ENCODE data around the gene MAMSTR.
A peak's percentile ranks its signal among the peaks of the same experiment; 100 is the strongest.
"Not testable (repeated sequence)": the region's sequence is repeated elsewhere in the genome, so short reads cannot be mapped to it uniquely, and the experiment has no call there.

MAMSTR gene

DNA sequence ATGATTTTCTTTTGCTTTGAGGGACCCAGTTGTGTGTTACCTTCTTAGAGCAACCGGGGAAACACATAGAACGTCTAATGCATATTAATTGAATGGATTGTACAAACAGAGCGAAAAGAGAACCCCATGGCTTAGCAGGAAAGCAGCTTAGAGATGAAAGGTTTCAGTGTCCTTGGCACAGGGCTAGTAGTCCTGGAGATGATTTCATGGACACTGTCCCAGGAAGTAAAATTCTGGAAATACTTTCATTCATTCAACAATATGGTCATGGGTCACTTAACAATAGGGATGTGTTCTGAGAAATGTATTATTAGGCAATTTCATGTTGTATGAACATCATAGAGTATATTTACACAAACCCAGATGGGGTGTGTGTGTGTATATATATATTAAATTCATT, 33.4 kb downstream of the MAMSTR start:
- DNase-seq (ENCODE audit: low read depth in 2 of 2) = no peak

DNA sequence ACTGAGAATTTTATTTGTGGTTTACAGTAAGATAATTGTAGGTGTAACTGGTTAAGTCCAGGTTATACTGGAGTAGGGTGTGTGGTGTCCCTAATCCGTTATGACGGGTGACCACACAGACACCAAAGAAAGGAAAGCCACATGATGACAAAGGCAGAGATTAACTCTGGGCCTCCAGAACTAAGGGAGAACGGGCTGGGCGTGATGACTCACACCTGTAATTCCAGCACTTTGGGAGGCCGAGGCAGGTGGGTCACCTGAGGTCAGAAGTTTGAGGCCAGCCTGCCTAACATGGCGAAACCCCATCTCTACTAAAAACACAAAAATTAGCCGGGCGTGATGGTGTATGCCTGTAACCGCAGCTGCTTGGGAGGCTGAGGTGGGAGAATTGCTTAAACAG, 33.9 kb downstream of the MAMSTR start:
- no peak for DNase-seq (ENCODE audit: low read depth in 2 of 2)

DNA sequence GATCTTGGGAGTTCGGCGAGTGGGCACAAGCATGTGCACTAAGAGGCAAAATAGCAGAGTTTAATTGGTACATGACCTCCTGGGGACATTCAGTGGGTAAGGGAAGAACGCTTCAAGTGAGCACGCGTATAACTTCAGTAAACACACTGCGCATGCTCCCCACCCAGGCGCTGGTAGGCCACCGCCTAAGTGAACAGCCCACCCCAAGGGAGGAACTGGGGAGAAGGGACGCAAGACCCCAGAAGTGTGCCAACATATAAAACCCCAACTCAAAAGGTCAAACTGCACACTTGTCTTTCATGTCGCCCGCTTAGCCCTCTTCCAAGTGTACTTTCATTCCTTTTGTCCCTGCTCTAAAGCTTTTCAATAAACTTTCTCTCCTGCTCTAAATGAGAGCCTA, 36.2 kb downstream of the MAMSTR start:
- DNase-seq (ENCODE audit: low read depth in 2 of 2) = peak in 1 of 2 donors; percentile 20

DNA sequence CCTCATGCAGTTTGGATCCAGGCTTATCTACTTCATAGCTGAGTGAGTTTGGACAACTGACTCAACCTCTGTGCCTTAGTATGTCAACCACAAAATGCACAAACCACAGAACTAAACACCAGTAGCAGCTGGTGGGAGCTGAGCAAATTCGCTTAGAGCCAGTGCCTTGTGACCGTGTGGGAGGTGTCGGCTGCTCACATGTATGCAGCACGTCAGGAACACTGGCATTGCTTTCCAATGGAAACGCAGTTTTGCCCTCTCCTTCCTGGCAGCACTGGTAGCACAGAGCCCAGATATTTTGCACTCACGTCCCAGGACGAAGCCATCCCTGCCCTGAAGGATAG, 38.4 kb downstream of the MAMSTR start:
- DNase-seq (ENCODE audit: low read depth in 2 of 2) = no peak

DNA sequence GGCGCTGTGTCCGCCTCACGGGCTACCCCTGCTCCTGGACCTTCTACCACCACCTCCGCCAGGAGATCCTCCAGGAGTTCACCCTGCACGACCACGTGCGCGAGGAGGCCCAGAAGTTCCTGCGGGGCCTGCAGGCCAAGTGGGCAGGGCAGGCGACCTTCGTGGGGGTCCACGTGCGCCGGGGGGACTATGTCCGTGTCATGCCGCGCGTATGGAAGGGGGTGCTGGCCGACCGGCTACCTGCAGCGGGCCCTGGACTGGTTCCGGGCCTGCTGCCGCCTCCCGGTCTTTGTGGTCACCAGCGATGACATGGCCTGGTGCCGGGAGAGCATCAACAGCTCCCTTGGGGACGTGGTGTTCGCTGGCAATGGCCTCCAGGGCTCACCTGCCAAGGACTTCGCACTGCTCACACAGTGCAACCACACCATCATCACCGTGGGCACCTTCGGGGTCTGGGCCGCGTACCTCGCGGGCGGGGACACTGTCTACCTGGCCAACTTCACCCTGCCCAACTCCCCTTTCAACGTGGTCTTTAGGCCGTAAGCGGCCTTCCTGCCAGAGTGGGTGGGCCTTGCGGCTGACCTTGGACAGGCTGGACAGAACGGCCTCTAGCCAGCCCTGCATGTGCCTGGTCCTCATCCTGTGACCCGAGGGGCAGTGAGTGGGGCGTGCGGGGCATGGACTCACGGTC, 38.9 kb downstream of the MAMSTR start:
- no peak for DNase-seq (ENCODE audit: low read depth in 2 of 2)

DNA sequence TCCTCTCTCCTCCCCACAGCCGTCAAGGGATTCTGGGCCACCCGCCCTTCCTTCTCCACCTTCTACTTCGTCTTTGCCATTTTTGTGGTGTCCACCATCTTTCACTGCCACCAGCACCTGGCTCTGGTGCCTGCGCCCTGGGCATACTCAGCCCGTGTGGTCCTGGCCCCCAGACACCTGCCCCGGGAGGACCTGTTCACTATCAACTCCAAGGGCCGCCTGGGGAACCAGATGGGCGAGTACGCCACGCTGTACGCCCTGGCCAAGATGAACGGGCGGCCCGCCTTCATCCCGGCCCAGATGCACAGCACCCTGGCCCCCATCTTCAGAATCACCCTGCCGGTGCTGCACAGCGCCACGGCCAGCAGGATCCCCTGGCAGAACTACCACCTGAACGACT, 39.5 kb downstream of the MAMSTR start:
- DNase-seq (ENCODE audit: low read depth in 2 of 2) = not testable (repeated sequence)

DNA sequence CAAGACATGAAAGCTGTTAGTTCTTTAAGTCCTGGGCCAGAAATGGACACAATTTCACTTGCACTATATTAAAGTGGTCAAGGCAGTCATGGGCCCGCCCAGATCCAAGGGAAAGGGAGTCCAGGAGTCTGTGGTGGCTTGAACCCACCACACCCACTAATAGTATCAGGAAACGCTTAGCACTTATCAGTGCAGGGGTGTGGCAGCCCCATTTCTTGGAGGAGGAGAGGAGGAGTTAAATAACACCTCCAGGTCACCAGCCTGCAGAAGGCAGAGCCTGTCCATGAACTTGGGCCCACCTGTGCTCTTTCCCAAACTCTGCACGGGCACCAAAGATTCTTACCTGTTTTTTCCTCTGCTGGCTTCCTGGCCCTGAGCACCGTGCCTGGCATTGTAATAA, 41.3 kb downstream of the MAMSTR start:
- DNase-seq (ENCODE audit: low read depth in 2 of 2) = no peak

DNA sequence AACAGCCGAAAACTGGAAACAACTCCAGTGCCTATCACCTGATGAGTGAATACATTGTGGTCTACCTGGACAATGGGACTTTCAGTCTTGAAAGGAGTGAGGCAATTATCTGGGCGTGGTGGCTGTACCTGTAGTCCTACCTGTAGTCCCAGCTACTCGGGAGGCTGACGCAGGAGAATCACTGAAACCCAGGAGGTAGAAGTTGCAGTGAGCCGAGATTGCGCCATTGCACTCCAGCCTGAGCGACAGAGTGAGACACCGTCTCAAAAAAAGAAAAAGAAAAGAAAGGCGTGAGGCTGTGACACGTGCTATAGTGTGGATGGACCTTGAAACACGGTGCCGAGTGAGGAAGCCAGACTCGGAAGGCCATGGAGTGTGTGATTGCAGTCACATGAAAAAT, 42.6 kb downstream of the MAMSTR start:
- DNase-seq (ENCODE audit: low read depth in 2 of 2) = no peak

DNA sequence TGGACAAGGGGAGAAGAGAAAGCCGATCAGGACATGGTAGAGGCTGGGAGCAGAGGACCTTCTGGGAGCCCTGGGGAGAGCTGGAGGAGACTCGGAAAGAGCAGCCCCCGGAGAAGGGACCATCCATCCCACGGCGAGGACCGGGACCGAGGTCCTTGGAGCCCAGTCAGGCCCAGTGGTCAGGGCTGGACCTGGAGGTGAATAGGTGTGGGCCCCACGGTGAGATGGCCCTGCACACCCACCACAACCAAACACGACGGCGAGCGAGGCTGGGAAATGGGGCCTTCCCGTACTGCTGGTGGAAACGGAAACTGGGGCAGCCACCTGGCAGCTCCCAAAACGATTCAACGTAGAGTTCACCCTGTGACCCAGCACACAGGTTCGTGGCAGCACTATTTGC, 43.0 kb downstream of the MAMSTR start:
- no peak for DNase-seq (ENCODE audit: low read depth in 2 of 2)

DNA sequence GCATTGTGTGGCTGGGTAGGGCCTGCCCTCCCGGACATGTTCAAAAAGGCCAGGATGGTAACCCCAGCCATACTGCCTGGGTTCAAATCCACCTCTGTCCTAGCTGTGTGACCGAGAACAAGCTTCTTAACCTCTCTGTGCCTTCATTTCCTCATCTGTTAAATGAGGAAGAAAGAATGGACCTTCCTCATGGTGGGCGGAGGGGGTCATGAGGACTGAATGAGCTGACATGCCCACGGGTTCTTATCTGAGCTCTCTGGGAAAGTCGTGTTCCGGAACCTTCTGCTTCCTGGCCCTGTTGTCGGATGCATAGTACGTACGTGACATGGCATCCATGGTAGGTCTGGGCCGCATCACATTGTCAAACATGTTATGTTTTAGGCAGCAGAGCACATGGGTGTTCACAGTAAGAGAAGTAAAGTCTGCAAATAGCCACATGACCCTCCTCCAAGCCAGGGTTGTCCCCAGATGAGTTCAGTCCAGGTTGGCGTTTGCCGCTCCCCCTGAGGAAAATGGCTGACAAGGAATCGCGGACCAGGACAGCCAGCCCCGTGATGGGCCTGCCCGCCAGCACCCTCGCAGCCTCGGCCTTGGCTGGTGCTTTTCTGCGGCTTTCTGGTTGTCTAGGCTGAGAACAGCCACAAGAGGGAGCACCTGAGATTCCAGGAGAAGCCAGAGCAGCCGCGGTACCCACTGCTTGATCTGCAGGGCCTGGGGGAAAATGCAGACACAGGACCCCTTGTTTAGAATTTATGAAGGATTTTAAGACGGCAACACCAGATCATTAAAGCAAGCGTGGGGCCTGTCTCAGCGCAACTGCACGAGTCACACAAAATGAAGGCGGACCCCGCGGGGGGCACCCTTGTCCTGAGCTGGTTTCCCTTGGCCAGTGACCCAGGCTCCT, 44.4 kb downstream of the MAMSTR start:
- DNase-seq (ENCODE audit: low read depth in 2 of 2) = peak; percentile 56 to 57

DNA sequence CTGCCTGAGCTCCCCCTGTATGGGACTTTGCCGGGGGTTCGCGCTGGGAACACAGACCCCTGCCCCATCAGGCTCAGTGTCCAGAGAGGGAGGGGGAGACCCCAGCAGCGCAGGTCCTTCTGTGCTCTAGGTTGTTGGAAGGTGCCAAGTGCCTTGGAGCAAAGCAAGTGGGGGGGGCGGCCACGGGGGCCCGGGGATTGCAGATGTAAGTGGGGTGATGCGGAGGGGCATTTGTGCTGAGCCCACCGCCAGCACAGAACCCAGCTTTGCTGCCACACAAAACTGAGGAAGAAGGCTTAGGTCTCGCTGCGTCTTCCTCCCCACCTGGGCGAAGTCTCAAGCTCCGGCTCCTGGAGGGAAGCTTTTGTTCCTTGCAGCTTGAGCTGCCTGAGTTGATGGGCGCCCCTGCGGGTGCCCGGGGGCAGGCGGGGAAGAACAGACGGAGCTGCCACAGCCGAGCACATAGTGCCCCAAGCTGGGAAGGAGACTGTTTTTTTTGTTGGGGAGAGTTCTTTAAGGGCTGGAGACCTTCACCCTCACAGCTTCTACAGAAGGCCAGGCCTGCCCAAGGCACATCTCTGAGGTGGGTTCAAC, 45.2 kb downstream of the MAMSTR start:
- no peak for DNase-seq (ENCODE audit: low read depth in 2 of 2)

DNA sequence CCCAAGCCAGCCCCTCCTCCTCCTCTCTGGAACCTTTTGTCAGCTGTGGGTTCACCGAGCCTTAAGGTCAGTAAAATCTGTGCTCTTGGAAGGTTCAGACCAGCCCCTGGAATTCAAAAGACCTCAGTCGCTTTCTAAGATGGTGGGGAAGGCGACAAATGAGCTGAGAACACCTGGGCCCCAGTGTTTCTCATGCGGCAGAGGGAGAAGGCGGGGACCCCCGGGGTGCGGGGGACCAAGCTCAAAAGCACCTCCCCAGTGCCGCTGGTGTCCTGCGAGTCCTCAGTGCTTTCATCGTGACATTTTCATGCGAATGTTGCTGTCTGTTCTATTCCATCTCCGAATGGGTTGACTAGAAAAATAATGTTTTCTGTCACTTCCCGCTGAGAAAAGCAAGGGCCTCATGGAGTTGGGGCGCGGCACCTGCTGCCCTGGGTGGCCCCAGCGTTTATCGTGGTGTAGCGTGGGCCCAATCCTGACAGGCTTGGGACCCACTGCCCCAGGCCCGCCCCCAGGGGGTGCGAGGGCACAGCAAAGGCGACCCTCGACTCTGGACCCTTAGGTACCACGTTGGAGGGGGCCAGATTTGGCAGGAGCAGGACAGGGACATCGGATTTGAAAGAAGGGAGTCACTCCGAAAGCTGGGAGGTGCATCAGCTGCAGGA, 46.0 kb downstream of the MAMSTR start:
- DNase-seq (ENCODE audit: low read depth in 2 of 2) = no peak

DNA sequence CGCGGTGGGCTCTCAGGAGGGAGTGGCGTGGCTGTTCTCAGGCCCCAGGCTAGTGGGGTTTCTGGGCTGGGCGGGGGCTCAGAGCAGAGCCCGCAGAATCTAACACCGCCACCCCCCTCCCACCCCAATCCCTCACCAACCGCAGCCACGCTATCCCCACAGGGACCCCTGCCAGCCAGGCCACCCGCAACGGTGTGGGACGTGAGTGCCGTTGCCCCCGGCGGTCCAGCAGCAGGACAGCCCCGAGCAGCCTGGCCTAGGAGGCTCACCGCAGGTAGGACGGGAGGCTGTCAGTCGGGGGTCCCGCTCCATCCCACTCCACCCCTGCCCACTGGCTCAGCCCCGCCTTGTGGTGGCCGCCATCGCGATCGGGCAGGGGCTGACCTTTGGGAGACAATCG, 46.5 kb downstream of the MAMSTR start, which contains the start of gene NTN5:
TSS of gene NTN5 (minus strand) at position 24 of the 400 bp plus-strand sequence. CDS start 2,031 bp downstream, outside the sequence.
- no peak for DNase-seq (ENCODE audit: low read depth in 2 of 2)

DNA sequence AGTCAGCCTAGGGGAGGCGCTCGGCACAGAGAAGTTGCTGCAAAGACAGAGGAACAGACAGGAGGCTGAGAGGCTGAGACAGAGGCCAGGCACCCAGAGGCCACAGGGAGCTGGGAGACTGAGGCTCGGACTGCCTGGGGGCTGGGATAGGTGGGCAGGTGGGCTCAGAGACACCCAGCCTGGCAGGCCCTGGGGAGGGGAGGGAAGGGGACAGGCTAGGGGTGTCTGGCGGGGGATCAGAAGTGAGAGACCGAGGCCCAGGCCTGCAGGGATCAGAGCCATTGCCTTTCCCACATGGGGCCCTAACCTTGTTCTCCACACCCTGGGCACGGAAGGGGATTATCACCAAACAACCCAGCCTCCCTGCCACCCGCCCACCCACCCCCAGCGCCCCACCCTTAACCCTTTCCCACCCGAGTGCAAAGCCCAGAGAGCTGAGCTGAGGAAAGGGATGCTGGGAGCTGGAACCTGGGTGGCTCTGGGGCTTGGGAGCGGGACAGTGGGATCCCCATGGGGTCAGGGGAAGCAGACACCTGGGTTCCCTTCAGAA, 48.0 kb downstream of the MAMSTR start:
- no peak for DNase-seq (ENCODE audit: low read depth in 2 of 2)

DNA sequence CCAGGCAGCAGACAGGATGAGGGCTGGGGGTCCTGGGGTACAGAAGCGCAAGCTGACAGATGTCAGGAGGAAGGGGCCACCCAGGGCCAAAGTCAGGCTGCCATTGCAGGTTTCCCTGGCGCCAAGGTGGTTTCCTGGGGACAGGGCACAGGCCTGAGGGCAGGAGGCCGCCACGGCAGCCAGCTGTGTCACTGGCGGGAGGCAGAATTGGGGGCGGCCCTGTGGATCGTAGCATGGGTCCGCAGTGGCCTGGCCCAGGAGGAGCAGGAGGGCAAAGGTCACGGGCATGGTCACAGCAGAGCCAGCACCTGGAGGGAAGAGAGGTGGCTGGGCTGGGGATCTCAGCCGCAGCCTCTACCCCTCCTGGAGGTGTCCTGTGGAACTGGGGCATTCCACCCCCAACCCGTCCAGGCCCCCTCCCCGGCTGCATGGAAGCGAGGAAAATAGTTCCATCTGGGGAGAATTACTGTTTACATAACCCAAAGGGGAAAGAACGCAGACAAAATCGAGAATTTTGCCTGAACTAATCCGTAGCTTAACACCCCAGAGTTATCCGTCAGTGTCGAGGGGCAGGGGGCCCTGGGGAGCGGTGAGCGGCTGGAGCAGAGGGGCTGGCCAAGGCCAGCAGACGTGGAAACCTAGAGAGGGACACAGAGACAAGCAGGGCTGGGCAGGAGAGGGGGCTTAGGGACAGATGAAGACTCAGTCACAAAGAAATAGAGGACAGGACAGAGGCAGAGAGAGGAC, 48.7 kb downstream of the MAMSTR start:
- no peak for DNase-seq (ENCODE audit: low read depth in 2 of 2)

DNA sequence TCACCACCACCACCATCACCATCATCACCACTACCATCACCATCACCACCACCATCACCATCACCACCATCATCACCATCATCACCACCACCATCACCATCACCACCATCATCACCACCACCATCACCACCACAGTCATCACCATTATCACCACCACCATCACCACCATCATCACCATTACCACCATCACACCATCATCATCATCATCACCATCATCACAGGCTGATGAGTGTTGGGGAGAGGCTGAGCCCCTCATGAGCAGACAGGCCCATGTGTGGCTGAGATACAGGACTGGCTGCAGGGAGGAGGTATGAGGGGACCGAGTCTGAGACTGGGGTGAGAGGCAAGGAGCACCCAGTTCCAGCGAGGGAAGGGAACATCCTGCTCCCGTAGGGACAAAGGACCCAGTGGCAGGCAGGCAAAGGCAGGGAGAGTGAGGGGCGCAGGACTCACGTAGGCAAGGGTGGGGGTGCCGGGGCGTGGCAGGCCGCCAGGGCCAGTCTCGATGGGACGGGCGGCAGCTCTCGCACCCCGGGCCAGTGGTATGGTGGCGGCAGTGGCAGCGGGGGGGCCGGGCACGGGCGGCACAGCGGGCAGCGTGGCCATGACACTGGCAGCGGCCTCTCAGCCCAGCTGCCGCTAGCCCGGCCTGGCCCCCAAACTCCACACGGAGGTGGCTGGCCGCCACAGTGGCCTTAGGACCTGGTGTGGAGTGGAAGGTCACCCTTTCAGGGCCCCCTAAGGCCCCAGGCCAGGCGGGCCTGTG, 49.4 kb downstream of the MAMSTR start:
- DNase-seq (ENCODE audit: low read depth in 2 of 2) = no peak

DNA sequence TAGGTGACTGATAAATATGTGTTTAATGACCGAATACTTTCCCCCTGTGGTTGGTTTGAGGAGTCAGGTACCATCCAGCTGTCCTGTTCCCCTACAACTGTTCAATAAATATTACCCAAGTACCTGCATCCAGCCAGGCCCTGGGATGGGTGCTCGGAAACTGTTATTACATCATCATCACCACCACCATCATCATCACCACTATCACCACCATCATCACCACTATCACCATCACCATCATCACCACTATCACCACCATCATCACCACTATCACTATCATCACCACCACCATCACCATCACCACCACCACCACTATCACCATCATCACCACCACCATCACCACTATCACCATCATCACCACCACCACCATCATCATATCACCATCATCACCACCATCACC, 50.8 kb downstream of the MAMSTR start:
- DNase-seq (ENCODE audit: low read depth in 2 of 2) = no peak

DNA sequence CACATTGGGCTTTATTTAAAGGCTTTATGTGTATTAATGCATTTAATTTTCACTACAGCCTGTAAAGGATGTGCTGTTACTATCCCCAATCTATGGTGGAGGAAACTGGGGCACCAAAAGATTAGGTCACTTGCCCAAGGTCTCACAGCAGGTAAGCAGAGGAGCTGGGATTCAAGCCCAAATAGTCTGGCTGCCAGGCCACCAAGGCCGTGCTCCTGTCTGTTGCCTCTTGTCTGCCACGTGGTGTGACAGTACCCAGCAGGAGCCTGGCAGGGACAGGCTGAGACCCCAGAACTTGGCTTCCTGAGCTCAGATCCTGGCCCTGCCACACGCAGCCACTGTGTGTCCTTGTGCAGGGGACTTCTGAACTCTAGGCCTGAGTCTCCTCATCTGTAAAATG, 51.2 kb downstream of the MAMSTR start:
- no peak for DNase-seq (ENCODE audit: low read depth in 2 of 2)

DNA sequence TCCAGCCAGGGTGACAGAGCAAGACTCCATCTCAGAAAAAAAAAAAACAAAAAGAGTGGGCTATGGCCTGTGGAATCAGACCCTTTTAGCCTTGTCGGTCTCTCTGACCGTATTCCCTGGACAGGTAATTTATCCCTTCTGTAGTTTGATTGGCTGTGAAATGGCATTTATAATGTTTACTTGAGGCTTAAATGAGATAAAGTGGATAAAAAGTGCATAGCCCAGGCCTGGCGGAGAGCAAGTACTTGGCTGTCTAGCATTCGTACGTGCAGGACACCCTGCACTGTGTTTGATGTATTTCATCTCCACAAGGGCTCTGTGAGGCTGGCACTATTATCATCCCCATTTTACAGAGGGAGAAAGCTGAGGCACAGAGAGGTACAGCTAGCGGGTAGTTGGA, 53.7 kb downstream of the MAMSTR start:
- no peak for DNase-seq (ENCODE audit: low read depth in 2 of 2)

DNA sequence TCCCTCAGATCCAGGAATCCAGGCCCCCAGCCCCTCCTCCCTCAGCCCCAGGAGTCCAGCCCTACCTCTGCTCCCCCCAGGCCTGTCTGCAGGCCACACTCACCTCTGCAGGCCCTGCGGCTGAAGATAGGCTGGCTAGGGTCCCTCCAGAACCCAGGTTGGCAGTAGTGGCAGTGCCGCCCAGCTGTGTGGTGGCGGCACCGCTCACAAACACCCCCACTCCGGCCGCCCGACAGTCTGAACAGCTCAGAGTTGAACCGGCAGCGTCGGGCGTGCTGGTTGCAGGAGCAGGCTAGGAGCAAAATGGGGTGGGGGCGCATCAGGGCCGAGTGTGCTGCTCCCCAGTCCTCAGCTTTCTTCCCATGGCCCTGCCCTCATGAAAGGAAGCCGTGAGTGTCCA, 55.0 kb downstream of the MAMSTR start:
- DNase-seq (ENCODE audit: low read depth in 2 of 2) = no peak

DNA sequence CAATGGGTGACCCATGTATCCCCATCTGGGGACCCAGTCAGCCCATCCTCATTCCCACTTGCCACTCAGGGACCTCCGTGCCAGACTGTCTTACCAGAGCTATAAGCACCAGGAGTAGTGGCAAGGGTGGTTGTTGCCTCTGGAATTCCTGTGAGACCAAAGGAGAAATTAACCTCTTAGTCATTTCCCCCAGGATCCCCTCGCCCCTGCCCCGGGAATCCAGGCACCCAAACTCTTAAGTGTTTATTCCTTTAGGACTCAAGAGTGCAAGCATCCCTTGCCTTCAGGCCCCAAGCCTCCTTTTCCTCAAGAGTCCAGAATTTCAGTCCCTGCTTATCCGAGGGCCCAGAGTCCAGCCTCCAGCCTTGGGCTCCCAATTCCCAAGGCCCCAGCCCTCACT, 55.9 kb downstream of the MAMSTR start:
- no peak for DNase-seq (ENCODE audit: low read depth in 2 of 2)

Data from stimulated activated CD8-positive, alpha-beta memory T cell treated with anti-CD3 and anti-CD28 coated beads, Interleukin-15, amount 100 ng/mL, for 48 hours (primary cell).